Stimulated activated CD8-positive, alpha-beta memory T cell treated with anti-CD3 and anti-CD28 coated beads, Interleukin-12 subunit alpha, Interleukin-12 subunit beta, amount 100 ng/mL, for 1 hour (primary cell): ENCODE measurements around the gene ITGA7.

Experiments
- DNase-seq: peaks from one replicate; pipeline ENCODE4 v3.0.0-alpha.2; 2020; ENCODE audit warnings: low read depth

The ITGA7 gene

GRCh38 chr12:55700255-55701018, 7.3 kb downstream of the ITGA7 start:
- no peak for DNase-seq

- no peak for DNase-seq
These were observed 8.1 kb downstream of the ITGA7 start for GRCh38 chr12:55699471-55700055.

GRCh38 chr12:55698965-55699364, 8.7 kb downstream of the ITGA7 start:
- DNase-seq = no peak

DNA sequence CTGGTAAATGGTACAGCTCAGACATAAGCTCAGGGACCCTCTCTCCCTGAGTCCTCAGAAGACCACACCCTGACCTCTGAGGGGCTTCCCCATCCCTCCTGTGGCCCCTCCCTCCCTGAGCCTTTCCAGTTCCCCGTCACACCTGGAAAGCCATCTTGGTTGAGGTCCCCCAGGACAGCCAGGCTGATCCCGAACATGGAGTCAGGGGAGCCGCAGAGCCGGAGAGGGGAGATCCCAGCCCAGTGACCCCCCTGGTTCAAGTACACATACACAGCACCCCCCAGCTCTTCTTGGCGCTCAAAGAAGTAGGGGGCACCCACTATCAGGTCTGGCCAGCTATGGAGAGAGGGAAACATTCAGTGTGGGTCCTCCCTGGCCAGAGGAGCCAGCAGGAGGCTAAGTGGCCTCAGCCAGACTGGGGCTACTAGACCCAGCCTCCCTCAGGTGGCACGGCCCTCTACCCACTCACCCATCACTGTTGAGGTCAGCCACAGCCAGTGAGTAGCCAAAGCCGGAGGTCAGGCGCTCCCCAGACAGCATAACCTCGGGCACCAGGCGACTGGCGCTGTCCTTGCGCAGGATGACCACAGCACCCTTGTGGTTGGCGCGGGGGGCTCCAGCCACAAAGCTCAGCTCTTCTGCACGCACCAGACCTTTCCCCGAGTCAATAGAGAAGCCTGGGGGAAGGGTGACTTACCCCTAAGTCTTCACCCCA, 9.3 kb downstream of the ITGA7 start:
- no peak for DNase-seq

DNA sequence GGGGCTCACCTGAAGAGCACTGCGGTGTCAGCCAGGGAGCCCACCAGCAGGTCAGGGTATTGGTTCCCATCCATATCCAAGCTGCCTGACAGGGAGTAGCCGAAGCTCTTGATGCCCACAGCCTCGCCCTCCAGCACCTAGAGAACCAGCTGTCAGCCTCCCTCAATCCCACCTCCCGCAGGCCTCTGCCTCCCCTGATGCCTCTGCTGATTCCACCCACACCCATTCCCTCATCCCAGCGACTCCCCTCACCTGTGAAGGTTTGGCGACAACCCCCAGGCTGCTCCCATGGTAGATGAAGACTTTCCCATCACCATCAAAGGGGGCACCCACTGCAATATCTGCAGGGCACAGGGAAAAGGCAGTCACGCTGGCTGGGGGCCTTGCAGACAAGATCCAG, 10.0 kb downstream of the ITGA7 start:
- DNase-seq = no peak

GRCh38 chr12:55696796-55697462, 10.8 kb downstream of the ITGA7 start:
- DNase-seq = no peak

- no peak for DNase-seq
These were observed 11.6 kb downstream of the ITGA7 start for GRCh38 chr12:55696141-55696540.

- no peak for DNase-seq
These were observed 12.4 kb downstream of the ITGA7 start for GRCh38 chr12:55695349-55695748.

DNA sequence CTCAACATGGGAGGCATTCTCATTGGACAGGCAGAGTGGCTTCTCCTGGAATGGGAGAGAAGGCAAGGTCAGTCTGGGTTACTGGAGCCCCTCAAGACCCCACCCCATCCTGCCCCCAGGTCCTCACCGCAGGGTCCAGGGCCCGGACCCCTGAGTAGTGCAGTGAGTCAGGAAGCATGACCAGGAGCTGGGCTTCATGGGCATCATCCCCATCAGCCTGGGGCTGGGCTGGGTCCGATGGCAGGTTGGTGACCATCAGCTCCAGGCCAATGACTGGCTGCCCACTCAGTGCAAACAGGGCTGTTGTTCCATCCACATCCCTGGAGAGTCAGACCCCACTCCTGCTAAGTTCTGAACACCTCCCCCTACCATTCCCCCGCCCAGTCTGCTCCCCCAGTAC, 13.1 kb downstream of the ITGA7 start:
- DNase-seq = no peak

DNA sequence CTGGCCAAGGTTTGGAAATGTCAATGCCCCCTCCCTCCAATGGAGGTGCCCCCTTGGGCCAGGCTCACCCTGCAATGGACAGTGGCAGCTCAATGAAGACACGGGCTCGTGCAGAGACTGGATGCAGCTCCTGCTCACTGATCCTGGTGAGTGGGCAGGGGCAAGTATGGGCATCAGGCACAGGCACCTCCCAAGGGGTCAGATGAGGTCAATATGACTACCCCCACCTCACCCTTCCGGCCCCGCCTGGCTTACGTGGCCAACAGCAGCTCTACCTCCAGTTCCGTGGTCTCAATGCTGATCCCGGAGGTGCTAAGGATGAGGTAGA, 13.6 kb downstream of the ITGA7 start:
- no peak for DNase-seq

GRCh38 chr12:55693323-55694187, 14.1 kb downstream of the ITGA7 start:
- DNase-seq = no peak

- no peak for DNase-seq
These were observed 14.9 kb downstream of the ITGA7 start for GRCh38 chr12:55692631-55693322.

DNA sequence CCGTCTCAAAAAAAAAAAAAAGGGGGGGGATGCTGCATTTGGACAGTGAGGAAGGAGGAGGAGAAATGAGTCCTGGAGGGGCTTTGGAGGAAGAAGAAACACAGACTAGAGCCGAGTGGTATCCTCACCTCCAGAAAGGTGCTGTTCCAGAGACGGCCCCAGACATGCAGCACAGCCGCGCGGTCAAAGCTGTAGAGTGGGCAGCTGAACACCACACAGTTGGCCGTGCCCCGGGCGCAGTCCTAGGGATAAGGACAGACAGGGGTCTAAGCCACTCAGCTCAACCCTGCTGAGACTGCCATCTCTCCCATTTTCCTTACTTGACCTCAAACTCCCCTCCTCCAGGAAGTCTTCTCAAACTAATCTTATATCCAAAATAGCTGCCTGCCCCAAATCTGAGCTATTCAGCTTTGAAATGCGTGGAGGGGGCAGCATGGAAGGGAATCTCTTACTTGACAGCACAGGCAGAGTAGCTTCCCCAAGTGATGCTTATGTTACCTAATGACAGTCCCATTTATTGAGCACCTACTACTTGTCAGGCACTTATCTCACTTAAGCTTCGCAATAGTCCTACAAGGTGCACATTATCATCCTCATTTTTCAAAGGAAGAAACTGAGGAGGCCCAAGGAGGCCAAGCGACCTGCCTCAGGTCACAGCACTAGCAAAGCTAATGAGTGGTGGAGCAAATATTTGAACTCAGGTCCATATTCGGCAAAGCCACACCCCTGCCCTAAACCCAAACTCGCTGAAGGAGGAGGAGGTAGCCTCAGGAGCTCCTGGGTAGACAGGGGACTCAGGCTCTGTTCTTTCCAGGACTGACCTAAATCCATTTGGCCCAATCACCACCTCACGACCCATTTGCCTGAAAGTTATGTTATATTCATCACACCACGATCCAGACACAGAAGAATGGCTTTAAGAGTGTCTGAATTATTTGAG, 18.7 kb downstream of the ITGA7 start:
- DNase-seq = no peak

GRCh38 chr12:55687746-55688145, 20.0 kb downstream of the ITGA7 start:
- DNase-seq = no peak

DNA sequence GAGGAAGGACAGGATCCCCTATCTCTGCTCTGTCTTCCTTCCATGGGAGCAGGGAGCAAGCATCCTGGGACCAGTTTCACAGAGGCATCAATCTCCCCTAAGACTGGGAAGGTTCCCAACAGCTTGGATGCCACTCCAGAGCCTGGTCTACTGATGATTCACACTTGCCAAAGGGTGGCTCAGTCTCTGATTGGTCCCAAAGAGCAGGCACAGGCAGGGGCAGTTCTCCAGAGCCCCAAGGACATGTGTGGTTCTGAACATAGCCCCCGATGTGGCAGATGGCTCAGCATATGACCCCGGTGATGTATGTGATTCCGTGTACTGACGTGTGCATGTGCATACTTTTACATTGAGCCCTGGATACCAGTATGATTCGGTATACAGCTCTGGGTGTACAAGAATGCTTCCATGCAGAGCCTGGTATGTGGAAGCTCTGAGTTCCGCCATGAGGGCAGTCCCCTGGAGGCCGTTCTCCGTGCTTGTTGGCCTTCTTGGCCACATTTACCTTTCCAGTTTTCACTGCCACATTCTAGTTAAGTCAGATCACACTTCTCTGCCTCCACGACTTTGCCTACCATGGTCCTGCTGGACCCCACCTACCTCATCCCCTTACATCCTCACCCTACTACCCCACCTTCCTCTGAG, 21.2 kb downstream of the ITGA7 start:
- DNase-seq = no peak

- DNase-seq = no peak
These were observed 22.0 kb downstream of the ITGA7 start for GRCh38 chr12:55685671-55686070.

GRCh38 chr12:55684761-55685370, 22.8 kb downstream of the ITGA7 start:
- no peak for DNase-seq

- no peak for DNase-seq
These were observed 24.0 kb downstream of the ITGA7 start for GRCh38 chr12:55683676-55684075.

DNA sequence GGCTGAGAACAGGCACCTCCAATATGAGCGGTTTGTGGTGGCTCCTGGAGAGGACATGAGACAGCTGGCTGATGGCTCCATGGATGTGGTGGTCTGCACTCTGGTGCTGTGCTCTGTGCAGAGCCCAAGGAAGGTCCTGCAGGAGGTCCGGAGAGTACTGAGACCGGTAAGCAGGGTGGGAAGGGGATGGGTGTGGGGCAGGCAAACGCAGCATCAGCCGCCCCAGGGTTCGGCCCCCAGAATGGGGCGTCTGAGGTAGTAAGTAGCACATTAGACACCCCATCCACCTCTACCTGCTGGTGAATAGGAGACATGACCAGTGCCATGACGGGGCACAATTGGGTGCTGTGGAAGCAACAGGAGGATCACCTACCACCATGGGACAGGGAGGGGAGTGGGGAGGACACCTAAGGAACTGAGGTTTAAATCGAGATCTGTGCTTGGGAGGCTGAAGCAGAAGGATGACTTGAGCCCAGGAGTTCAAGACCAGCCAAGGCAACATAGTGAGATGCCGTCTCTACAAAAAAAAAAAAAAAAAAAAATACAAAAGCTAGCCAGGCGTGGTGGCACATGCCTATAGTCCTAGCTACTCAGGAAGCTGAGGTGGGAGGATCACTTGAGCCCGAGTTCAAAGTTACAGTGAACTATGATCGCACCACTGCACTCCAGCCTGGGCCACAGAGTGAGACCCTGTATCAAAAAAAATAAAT, 25.5 kb downstream of the ITGA7 start:
- no peak for DNase-seq
